Mononuclear cell (primary cell): Measurements from ENCODE around the gene ZNF563. TPM values are rescaled to one million over a fixed set of nuclear protein-coding genes. Genes with fewer than 3 reads are reported as not detected.
"Not testable (repeated sequence)": the region's sequence is repeated elsewhere in the genome, so short reads cannot be mapped to it uniquely, and the experiment has no call there.

Experiments used
- H3K27me3 ChIP-seq: 2 replicates; pipeline ENCODE4 v1.6.0; 2011; ENCODE audit warnings: low read length, control low read depth; ENCODE audit not compliant: insufficient read depth
- H3K4me1 ChIP-seq: 2 replicates; pipeline ENCODE4 v1.5.1; 2011; ENCODE audit warnings: mild to moderate bottlenecking, low read length, control low read depth; ENCODE audit not compliant: insufficient read depth
- H3K4me3 ChIP-seq: 2 replicates; pipeline ENCODE4 v1.5.1; 2011; ENCODE audit warnings: mild to moderate bottlenecking, low read length, moderate library complexity
- H3K9me3 ChIP-seq: 2 replicates; pipeline ENCODE4 v1.5.1; 2011; ENCODE audit warnings: low read depth, mild to moderate bottlenecking, control low read depth, low read length
- total RNA-seq: library from RNA; depleted of rRNA; stranded (reverse); fragments of >200 nt; gene quantifications from one replicate; pipeline ENCODE4 v1.2.3, GENCODE V29; 2012

Gene ZNF563
- total RNA-seq, 1 donor, result 3.1 TPM

DNA sequence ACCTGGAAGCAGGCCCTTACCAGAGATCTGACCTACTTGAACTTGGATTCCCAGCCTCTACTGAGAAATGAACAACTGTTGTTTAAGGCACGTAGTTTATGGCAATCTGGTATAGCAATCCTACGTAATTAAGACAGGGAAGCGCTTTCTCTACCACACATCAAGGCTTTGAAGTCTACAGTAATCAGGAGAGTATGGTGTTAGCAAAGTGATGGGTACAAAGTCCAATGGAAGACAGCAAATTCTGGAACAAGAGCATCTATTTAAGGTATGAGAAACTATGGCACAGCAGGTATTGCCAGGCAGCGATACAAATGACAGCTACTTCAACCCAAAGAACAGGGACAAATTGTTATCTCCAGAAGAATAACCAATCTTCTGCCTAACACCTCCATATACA lies 3.1 kb downstream of the ZNF563 start:
- no peaks in the 10 kb centered on the region for H3K9me3 ChIP-seq
- H3K4me3 ChIP-seq, result no peak overlapping the region
- H3K27me3 ChIP-seq, result no peaks in the 10 kb centered on the region
- peaks cover 20% of the 10 kb centered on the region for H3K4me1 ChIP-seq

GRCh38 chr19:12325690-12326089 lies 7.7 kb downstream of the ZNF563 start:
- Histone ChIP-seq H3K9me3 (peaks cover 11% of the 10 kb centered on the region), H3K27me3 (no peaks in the 10 kb centered on the region), H3K4me1 (no peaks in the 10 kb centered on the region), H3K4me3 (no peak overlapping the region)

GRCh38 chr19:12318782-12319413 lies 14.5 kb downstream of the ZNF563 start:
- Histone ChIP-seq H3K4me3 (no peak overlapping the region), H3K4me1 (no peaks in the 10 kb centered on the region), H3K9me3 (peaks cover 29% of the 10 kb centered on the region), H3K27me3 (no peaks in the 10 kb centered on the region)

DNA sequence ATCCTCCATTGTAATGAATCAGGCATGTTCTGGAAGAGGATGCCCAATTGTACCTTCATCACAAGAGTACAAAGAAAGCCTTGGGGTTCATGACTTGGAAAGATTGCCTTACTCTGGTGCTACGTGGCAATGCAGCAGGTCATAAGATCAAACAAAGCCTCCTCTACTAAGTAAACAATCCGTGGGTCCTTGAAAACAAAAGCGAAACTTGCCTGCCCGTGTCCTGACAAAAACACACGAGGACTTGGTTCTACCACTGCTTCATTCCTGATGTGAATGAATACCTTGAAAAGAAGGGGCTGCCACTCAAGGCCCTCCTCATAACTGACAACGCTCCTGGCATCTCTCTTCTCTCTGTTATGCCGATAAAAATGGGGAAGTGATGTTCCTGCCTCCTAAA lies 18.9 kb downstream of the ZNF563 start:
- Histone ChIP-seq H3K9me3 (peaks cover 14% of the 10 kb centered on the region), H3K4me3 (no peak overlapping the region), H3K4me1 (no peaks in the 10 kb centered on the region), H3K27me3 (no peaks in the 10 kb centered on the region)

DNA sequence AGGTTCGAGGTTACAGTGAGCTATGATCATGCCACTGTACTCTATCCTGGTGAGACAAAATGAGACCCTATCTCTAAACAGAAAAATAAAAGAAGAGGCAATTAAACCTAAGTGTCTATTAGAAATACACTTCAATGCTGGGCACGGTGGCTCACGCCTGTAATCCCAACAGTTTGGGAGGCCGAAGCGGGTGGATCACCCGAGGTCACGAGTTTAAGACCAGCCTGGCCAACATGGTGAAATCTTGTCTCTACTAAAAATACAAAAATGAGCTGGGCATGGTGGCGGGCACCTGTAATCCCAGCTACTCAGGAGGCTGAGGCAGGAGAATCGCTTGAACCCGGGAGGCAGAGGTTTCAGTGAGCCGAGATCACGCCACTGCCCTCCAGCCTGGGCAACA lies 24.5 kb downstream of the ZNF563 start:
- not testable (repeated sequence) for H3K27me3 ChIP-seq, H3K9me3 ChIP-seq, H3K4me1 ChIP-seq, H3K4me3 ChIP-seq

DNA sequence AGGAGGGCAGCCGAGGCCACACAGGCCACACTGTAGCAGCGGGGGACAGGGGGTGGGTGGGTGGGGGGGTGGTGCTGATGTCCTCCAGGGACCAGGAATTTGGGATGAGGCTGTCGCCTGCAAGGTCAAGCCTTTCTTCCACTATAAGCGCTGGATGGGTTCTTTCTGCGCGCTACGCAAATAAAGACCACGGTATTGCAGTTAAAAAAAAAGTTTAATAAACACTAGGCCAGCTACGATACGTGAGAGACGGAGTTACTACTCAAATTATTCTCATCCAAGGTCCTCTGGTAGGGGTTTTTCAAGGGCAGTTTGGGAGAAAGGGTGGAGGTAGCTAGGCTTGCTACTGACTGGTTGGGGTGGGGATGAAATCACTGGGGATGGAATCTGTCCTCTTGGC lies 38.2 kb downstream of the ZNF563 start:
- no peaks in the 10 kb centered on the region for H3K9me3 ChIP-seq
- H3K4me1 ChIP-seq, result peaks cover 22% of the 10 kb centered on the region
- H3K4me3 ChIP-seq, result peak overlapping the region; percentile 90
- no peaks in the 10 kb centered on the region for H3K27me3 ChIP-seq

DNA sequence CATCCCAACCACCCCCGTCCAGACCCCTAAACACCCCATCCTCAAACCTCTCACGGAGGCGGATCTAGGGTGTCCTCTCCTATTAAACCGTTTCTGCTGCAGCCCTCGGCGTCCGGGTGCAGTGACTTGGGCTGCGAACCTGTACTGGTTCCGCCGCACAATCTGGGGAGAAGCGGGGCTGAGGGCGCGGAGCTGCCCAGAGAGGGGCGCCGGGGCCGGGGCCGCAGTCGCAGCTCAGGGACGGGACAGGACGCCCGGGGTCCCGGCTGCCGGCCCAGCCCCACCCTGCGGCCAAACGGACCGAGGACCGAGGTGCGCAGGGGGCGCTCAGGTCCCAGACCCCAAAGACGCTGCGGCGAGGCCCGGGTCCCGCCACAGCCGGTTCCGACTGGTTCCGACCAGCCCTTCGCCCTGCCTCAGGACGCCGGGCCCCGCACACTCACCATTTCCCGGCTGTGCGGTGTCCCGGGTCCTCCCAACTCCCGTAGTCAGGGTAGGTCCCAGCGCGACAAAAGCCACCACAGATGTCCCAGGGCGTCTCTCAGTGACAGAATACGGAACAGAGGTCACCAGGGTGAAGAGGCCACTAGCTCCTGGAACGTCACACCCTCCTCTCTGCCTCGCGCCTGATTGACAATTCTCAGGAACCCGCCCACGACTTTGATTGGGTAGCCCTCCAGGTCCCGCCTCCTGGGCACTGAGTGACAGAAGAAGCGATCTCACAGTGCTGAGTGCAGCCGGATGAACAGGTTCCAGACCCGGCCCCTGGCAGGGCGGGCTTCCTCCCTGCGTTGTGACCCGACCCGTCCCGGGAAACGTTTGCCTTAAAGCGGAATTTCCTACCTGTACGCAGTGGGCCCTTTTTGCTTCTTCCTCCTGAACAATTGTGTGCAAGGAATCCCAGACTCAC lies 38.9 kb downstream of the ZNF563 start, which contains the start of gene ZNF44:
Gene ZNF44 (minus strand): TSS at position 635 of the 910 bp plus-strand sequence. CDS start 189 bp downstream, at position 446.
- peak within 1 kb of the TSS; percentile 90 for H3K4me3 ChIP-seq
- no peaks in the 10 kb centered on the region for H3K9me3 ChIP-seq
- H3K27me3 ChIP-seq, result no peaks in the 10 kb centered on the region
- H3K4me1 ChIP-seq, result peaks cover 29% of the 10 kb centered on the region

GRCh38 chr19:12293777-12294248 lies 39.6 kb downstream of the ZNF563 start:
- H3K4me3 ChIP-seq, result peak overlapping the region; percentile 90
- H3K4me1 ChIP-seq, result peaks cover 35% of the 10 kb centered on the region
- no peaks in the 10 kb centered on the region for H3K9me3 ChIP-seq
- no peaks in the 10 kb centered on the region for H3K27me3 ChIP-seq

GRCh38 chr19:12289790-12290065 lies 43.7 kb downstream of the ZNF563 start:
- Histone ChIP-seq H3K4me3 (no peak overlapping the region), H3K4me1 (peaks cover 37% of the 10 kb centered on the region), H3K27me3 (no peaks in the 10 kb centered on the region), H3K9me3 (no peaks in the 10 kb centered on the region)

DNA sequence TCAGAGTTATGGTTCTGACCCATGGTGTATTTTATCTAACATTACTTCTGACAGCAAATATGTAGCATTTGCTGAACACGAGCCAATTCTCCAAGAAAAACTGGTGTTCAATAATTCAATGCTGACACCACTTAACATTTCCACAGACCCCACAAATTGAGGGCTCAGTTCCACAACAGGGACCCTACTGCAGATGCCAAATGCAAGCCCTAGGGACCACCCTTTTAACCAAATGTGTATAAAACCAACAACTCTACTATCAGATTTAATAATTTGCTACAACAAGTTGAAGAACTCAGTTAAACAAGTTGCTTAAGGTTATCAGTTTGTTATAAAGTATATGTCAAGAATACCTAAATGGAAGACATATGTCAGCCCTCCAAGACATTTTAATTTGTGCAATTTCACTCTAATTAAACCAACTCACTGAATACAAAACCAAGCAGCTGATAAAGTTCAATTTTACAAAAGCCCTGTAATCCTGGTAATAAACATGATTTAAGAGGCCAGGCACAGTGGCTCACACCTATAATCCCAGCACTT lies 45.4 kb downstream of the ZNF563 start:
- Histone ChIP-seq H3K9me3 (no peaks in the 10 kb centered on the region), H3K4me1 (peaks cover 28% of the 10 kb centered on the region), H3K4me3 (no peak overlapping the region), H3K27me3 (no peaks in the 10 kb centered on the region)

DNA sequence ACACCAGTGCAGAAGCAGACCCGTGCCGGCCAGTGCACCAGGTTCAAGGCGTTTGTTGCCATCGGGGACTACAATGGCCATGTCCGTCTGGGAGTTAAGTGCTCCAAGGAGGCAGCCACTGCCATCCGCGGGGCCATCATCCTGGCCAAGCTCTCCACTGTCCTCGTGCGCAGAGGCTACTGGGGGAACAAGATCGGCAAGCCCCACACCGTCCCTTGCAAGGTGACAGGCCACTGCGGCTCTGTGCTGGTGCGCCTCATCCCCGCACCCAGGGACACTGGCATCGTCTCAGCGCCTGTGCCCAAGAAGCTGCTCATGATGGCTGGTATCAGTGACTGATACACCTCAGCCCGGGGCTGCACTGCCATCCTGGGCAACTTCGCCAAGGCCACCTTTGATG lies 48.8 kb downstream of the ZNF563 start:
- no peaks in the 10 kb centered on the region for H3K27me3 ChIP-seq
- no peak overlapping the region for H3K4me3 ChIP-seq
- H3K4me1 ChIP-seq, result peaks cover 10% of the 10 kb centered on the region
- peaks cover under 1% of the 10 kb centered on the region for H3K9me3 ChIP-seq

GRCh38 chr19:12284226-12284625 lies 49.2 kb downstream of the ZNF563 start:
- no peak overlapping the region for H3K4me3 ChIP-seq
- no peaks in the 10 kb centered on the region for H3K27me3 ChIP-seq
- H3K9me3 ChIP-seq, result peaks cover 4% of the 10 kb centered on the region
- H3K4me1 ChIP-seq, result peaks cover 6% of the 10 kb centered on the region

GRCh38 chr19:12278713-12279112 lies 54.7 kb downstream of the ZNF563 start:
- Histone ChIP-seq H3K4me1 (no peaks in the 10 kb centered on the region), H3K27me3 (no peaks in the 10 kb centered on the region), H3K4me3 (no peak overlapping the region), H3K9me3 (peaks cover 48% of the 10 kb centered on the region)

- peaks cover 83% of the 10 kb centered on the region for H3K9me3 ChIP-seq
- no peaks in the 10 kb centered on the region for H3K27me3 ChIP-seq
- H3K4me1 ChIP-seq, result no peaks in the 10 kb centered on the region
- no peak overlapping the region for H3K4me3 ChIP-seq
Measured at GRCh38 chr19:12272980-12273901, 60.2 kb downstream of the ZNF563 start.

GRCh38 chr19:12272386-12272785 lies 61.0 kb downstream of the ZNF563 start:
- Histone ChIP-seq H3K9me3 (peaks cover 78% of the 10 kb centered on the region), H3K27me3 (no peaks in the 10 kb centered on the region), H3K4me1 (no peaks in the 10 kb centered on the region), H3K4me3 (no peak overlapping the region)
